ENCODE data around the gene POLA1. TPM values are rescaled to one million over a fixed set of nuclear protein-coding genes. Genes with fewer than 3 reads are reported as not detected.

The POLA1 gene
- total and polyA plus RNA-seq, 11 donors = 1.9 to 8.1 (median 6.5) TPM

DNA sequence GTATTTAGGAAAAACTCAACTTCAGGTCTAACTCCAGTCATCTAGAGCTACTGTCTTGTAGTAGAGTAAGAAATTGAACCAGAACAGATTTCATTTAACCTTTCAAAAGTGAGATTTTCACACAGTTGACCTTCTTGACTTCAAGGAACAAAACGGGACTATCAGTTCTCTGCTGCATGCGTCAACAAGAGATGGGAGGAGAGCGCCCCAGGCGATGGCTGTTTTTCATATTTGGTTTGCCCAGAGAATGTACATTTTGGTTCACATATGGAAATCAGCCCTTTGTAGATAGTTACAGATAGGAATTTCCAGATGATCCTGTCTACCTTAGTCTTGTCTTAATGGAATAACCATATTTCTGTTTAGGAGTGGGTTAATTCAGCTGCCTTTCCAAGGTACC lies 158.1 kb downstream of the POLA1 start:
- Histone ChIP-seq H3K36me3 (peaks cover 0 to 11% (median 0%) of the 10 kb centered on the region in 9 donors), H3K4me1 (no peaks in the 10 kb centered on the region), H3K9me3 (no peaks in the 10 kb centered on the region), H3K27me3 (peaks cover 0 to 5% (median 0%) of the 10 kb centered on the region in 9 donors), H3K4me3 (no peak overlapping the region), H3K27ac (no peak overlapping the region)
- intact Hi-C loops (cut with DNase I) = no loop called here
- DNase-seq (no peak), ATAC-seq (no peak)
- 82 to 97% (median 92%) methylated on average over 4 of the region's 4 CpGs for WGBS, 4 donors
- TF ChIP-seq, protein P1, sequence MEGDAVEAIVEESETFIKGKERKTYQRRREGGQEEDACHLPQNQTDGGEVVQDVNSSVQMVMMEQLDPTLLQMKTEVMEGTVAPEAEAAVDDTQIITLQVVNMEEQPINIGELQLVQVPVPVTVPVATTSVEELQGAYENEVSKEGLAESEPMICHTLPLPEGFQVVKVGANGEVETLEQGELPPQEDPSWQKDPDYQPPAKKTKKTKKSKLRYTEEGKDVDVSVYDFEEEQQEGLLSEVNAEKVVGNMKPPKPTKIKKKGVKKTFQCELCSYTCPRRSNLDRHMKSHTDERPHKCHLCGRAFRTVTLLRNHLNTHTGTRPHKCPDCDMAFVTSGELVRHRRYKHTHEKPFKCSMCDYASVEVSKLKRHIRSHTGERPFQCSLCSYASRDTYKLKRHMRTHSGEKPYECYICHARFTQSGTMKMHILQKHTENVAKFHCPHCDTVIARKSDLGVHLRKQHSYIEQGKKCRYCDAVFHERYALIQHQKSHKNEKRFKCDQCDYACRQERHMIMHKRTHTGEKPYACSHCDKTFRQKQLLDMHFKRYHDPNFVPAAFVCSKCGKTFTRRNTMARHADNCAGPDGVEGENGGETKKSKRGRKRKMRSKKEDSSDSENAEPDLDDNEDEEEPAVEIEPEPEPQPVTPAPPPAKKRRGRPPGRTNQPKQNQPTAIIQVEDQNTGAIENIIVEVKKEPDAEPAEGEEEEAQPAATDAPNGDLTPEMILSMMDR (IDR thresholded peaks at IDR 0.05) = no peak
- TF ChIP-seq POLR2A (IDR thresholded peaks at IDR 0.05) = no peak

- Histone ChIP-seq H3K27me3 (no peaks in the 10 kb centered on the region), H3K36me3 (peaks cover 0 to 7% (median 0%) of the 10 kb centered on the region in 9 donors), H3K4me1 (no peaks in the 10 kb centered on the region), H3K9me3 (no peaks in the 10 kb centered on the region), H3K4me3 (no peak overlapping the region), H3K27ac (no peak overlapping the region)
- 77 to 95% (median 87%) methylated on average over 4 of the region's 4 CpGs for WGBS, 4 donors
- TF ChIP-seq, protein P1 (IDR thresholded peaks at IDR 0.05) = no peak
- TF ChIP-seq POLR2A (IDR thresholded peaks at IDR 0.05) = no peak
- intact Hi-C loops (cut with DNase I) = no loop called here
- no peak for ATAC-seq
- no peak for DNase-seq
These were observed 164.5 kb downstream of the POLA1 start for GRCh38 chrX:24858004-24858746.

GRCh38 chrX:24859211-24859841 lies 165.6 kb downstream of the POLA1 start:
- no peaks in the 10 kb centered on the region for H3K9me3 ChIP-seq
- TF ChIP-seq POLR2A (IDR thresholded peaks at IDR 0.05) = no peak
- TF ChIP-seq, protein P1 (IDR thresholded peaks at IDR 0.05) = no peak
- intact Hi-C loops (cut with DNase I) = no loop called here
- H3K4me1 ChIP-seq = no peaks in the 10 kb centered on the region
- no peak for DNase-seq
- H3K27me3 ChIP-seq = no peaks in the 10 kb centered on the region
- 77 to 99% (median 91%) methylated on average over 4 of the region's 4 CpGs for WGBS, 4 donors
- no peak overlapping the region for H3K27ac ChIP-seq
- peaks cover 0 to 5% (median 0%) of the 10 kb centered on the region in 9 donors for H3K36me3 ChIP-seq
- ATAC-seq = no peak
- no peak overlapping the region for H3K4me3 ChIP-seq

- peaks cover 0 to 5% (median 0%) of the 10 kb centered on the region in 9 donors for H3K36me3 ChIP-seq
- H3K4me3 ChIP-seq = no peak overlapping the region
- no peak overlapping the region for H3K27ac ChIP-seq
- no peak for ATAC-seq
- no peak for TF ChIP-seq POLR2A (IDR thresholded peaks at IDR 0.05)
- TF ChIP-seq, protein P1 (IDR thresholded peaks at IDR 0.05) = no peak
- no peaks in the 10 kb centered on the region for H3K27me3 ChIP-seq
- intact Hi-C loops (cut with DNase I) = no loop called here
- H3K9me3 ChIP-seq = no peaks in the 10 kb centered on the region
- no peaks in the 10 kb centered on the region for H3K4me1 ChIP-seq
- no peak for DNase-seq
These were observed 166.4 kb downstream of the POLA1 start for GRCh38 chrX:24860140-24860539.

Data from heart left ventricle (tissue), 16 donors.